GM23338 (cell line): Measurements from ENCODE around the gene NTRK1.

Source experiments
- CREB1 ChIP-seq: fragments of 250-450 bp; sonication (Bioruptor Pico); IDR thresholded peaks from 2 replicates; pipeline ENCODE4 v1.5.0; 2020; ENCODE audit warnings: low read depth, mild to moderate bottlenecking, moderate library complexity
- CTCF ChIP-seq, 2 experiments: fragments of 200-600 bp in 1 of 2; sonication (generic) in 1 of 2; conservative IDR thresholded peaks; 2 replicates each; pipeline versions ENCODE4 v1.5.1 to v1.6.1; 2016 to 2017; ENCODE audit warnings: antibody characterized with exemption in 2 of 2, low read depth in 2 of 2, mild to moderate bottlenecking in 2 of 2, moderate library complexity in 1 of 2
- EZH2 ChIP-seq: fragments of 200-600 bp; sonication (generic); IDR thresholded peaks from one replicate; pipeline ENCODE4 v1.8.0; 2017; ENCODE audit warnings: antibody characterized with exemption, mild to moderate bottlenecking, low read depth; ENCODE audit not compliant: unreplicated experiment
- POLR2AphosphoS5 ChIP-seq: IDR thresholded peaks from 2 replicates; pipeline ENCODE4 v1.6.1; 2016; ENCODE audit warnings: antibody characterized with exemption, low read depth
- REST ChIP-seq: IDR thresholded peaks from one replicate; pipeline ENCODE4 v1.6.1; 2018; ENCODE audit warnings: antibody characterized with exemption; ENCODE audit not compliant: unreplicated experiment
- STAT1 ChIP-seq: IDR thresholded peaks from one replicate; pipeline ENCODE4 v1.6.1; 2016; ENCODE audit warnings: antibody characterized with exemption; ENCODE audit not compliant: unreplicated experiment

GRCh38 chr1:156879876-156880275 lies 19.2 kb downstream of the NTRK1 start:
- TF ChIP-seq CTCF (conservative IDR thresholded peaks at IDR 0.05; ENCODE audit: low read depth in 2 of 2) (no peak), POLR2AphosphoS5 (no peak), CREB1 (CRISPR knock-in tag) (no peak), EZH2 (no peak), STAT1 (no peak), REST (no peak)
